Testis (tissue), 2 donors: Measurements from ENCODE around the gene MGST1.

ENCODE experiments used
- CTCF ChIP-seq, 3 experiments: fragments of 450-650 bp in 2 of 3; fragments of 200-600 bp in 1 of 3; sonication (generic) in 1 of 3; IDR thresholded peaks; one replicate each; pipeline ENCODE4 v1.5.1; 2016 to 2019; ENCODE audit warnings: antibody characterized with exemption in 3 of 3, mild to moderate bottlenecking in 2 of 3, moderate library complexity in 1 of 3
- POLR2A ChIP-seq: fragments of 450-650 bp; IDR thresholded peaks from one replicate; pipeline ENCODE4 v1.6.1; 2017; ENCODE audit warnings: antibody characterized with exemption, mild to moderate bottlenecking, moderate library complexity

DNA sequence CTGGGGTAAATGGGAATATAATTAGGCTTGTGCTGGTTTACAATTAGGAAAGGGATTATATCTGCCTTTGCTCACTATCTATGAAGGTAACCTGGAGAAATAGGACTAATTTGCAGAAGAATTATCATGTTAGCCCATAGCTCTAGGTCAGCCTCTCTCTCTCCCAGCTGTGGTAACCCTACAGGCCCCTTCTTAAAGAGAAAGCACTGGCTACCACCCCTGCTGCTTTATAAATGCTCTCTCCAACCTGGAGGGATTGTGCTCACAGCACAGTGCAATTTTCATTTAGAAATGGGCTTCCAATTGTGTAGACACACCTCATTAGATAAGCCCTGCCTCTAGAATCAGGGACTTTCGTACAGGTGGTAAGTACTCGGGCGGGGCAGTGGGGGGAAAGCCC lies 22.7 kb upstream of the MGST1 start:
- no peak for TF ChIP-seq CTCF (IDR thresholded peaks at IDR 0.05)
- TF ChIP-seq POLR2A, result no peak
